Muscle layer of duodenum (tissue), 2 donors: ENCODE results near the gene RBPJ.

Experiments used
- H3K27ac ChIP-seq: one replicate; pipeline ENCODE4 v1.7.0; 2013; ENCODE audit warnings: mild to moderate bottlenecking, low read length
- H3K27me3 ChIP-seq: one replicate; pipeline ENCODE4 v1.7.0; 2013; ENCODE audit warnings: low read depth, mild to moderate bottlenecking, control low read depth, low read length
- H3K36me3 ChIP-seq, 2 donors: one replicate each; pipeline ENCODE4 v1.7.0; 2013; ENCODE audit warnings: low read length in 2 of 2, control low read depth in 1 of 2, mild to moderate bottlenecking in 1 of 2; ENCODE audit not compliant: insufficient read depth in 2 of 2, control insufficient read depth in 1 of 2
- H3K4me1 ChIP-seq, 2 donors: one replicate each; pipeline ENCODE4 v1.7.0; 2013; ENCODE audit warnings: low read length in 2 of 2, mild to moderate bottlenecking in 2 of 2, control low read depth in 1 of 2, moderate library complexity in 1 of 2; ENCODE audit not compliant: insufficient read depth in 2 of 2, control insufficient read depth in 1 of 2
- H3K4me3 ChIP-seq, 2 donors: one replicate each; pipeline ENCODE4 v1.7.0; 2013; ENCODE audit warnings: low read length in 2 of 2, low read depth in 1 of 2, mild to moderate bottlenecking in 1 of 2
- H3K9me3 ChIP-seq, 2 donors: one replicate each; pipeline ENCODE4 v1.7.0; 2013; ENCODE audit warnings: low read length in 2 of 2, control low read depth in 1 of 2, mild to moderate bottlenecking in 1 of 2; ENCODE audit not compliant: control insufficient read depth in 1 of 2
- donor health status: healthy.

The RBPJ gene

GRCh38 chr4:26361297-26361696 lies 40.5 kb downstream of the RBPJ start:
- peaks cover 0 to 10% of the 10 kb centered on the region in 2 donors for H3K4me1 ChIP-seq
- H3K4me3 ChIP-seq: no peak overlapping the region
- H3K36me3 ChIP-seq: no peaks in the 10 kb centered on the region
- no peaks in the 10 kb centered on the region for H3K9me3 ChIP-seq
- H3K27ac ChIP-seq: no peak overlapping the region
- H3K27me3 ChIP-seq: no peaks in the 10 kb centered on the region

- Histone ChIP-seq H3K4me1 (peaks cover 0 to 8% of the 10 kb centered on the region in 2 donors), H3K36me3 (no peaks in the 10 kb centered on the region), H3K27me3 (no peaks in the 10 kb centered on the region), H3K9me3 (no peaks in the 10 kb centered on the region), H3K4me3 (no peak overlapping the region), H3K27ac (no peak overlapping the region)
Measured at GRCh38 chr4:26362745-26363439, 42.1 kb downstream of the RBPJ start.

DNA sequence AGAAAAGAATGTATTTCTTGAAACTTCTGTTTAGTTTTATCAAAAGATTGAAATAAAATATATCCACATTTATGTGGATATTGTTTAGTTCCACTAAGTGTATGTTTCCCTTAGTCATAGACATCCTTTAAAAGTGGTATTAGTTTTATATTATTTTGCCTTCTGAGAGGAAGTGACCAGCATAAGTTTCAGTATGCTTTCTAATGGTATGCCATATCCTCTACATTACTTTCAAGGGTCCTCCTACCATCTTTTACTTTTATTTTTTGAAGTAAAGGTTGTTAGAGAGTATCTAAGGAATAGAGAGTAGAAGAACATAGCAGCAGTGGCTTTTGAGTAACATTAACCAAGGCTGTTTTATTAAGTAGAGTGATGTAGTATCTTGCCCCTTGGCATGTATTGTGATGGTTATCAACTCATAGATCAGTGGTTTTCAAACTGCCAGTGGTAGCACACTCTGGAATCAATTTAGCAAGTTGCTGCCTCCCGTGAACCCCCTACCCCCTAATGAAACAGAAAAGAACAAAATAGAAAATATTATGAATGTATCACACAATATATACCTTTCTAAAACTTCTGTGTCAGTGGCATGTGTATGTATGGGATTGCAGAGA lies 44.8 kb downstream of the RBPJ start:
- Histone ChIP-seq H3K9me3 (no peaks in the 10 kb centered on the region), H3K36me3 (no peaks in the 10 kb centered on the region), H3K27ac (no peak overlapping the region), H3K4me1 (peaks cover 0 to 12% of the 10 kb centered on the region in 2 donors), H3K4me3 (no peak overlapping the region), H3K27me3 (no peaks in the 10 kb centered on the region)

DNA sequence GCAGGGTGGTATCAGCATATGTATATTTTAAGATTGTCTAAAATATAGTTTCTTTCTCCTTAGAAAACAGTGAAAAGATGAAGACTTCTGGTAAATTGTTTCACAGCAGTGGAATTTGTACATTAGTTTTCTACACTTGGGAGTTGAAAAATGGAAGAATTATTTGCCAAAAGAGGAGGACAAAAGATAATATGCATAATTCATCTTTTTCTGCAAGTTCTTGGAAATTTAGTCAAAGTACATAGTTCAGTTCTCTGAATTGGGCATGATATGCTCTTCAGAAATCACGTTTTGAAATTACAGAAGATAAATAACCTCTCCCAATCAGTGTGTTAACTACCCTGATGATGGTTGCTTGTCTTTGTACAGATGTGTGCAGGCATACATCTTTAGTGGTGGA lies 47.0 kb downstream of the RBPJ start:
- H3K4me3 ChIP-seq: no peak overlapping the region
- no peak overlapping the region for H3K27ac ChIP-seq
- peaks cover 2 to 12% of the 10 kb centered on the region in 2 donors for H3K4me1 ChIP-seq
- no peaks in the 10 kb centered on the region for H3K36me3 ChIP-seq
- no peaks in the 10 kb centered on the region for H3K9me3 ChIP-seq
- no peaks in the 10 kb centered on the region for H3K27me3 ChIP-seq

GRCh38 chr4:26368685-26369084 lies 47.9 kb downstream of the RBPJ start:
- H3K27ac ChIP-seq: no peak overlapping the region
- H3K27me3 ChIP-seq: no peaks in the 10 kb centered on the region
- H3K36me3 ChIP-seq: no peaks in the 10 kb centered on the region
- H3K4me1 ChIP-seq: peaks cover 7 to 20% of the 10 kb centered on the region in 2 donors
- no peaks in the 10 kb centered on the region for H3K9me3 ChIP-seq
- no peak overlapping the region for H3K4me3 ChIP-seq

- Histone ChIP-seq H3K4me3 (no peak overlapping the region), H3K9me3 (no peaks in the 10 kb centered on the region), H3K36me3 (no peaks in the 10 kb centered on the region), H3K27me3 (no peaks in the 10 kb centered on the region), H3K4me1 (peaks cover 7 to 21% of the 10 kb centered on the region in 2 donors), H3K27ac (no peak overlapping the region)
Measured at GRCh38 chr4:26369132-26369531, 48.3 kb downstream of the RBPJ start.

DNA sequence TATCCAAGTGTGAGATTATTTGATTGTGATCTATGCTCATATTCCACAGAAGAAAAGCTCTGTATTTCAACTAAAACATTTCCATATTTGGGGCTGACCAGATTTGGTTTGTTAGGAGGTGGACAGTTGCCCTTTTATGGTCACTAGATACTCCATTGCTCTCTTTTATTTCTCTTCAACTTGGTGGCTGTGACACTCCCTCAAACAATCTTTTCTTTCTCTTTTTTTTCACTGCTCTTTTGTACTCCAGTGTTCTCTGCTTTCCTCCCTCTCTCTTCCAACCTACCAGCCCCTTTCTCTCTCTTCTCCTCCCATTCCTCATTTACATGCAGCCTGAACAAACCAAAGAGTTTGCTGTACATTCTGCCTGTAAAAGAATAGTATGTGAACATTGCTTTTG lies 48.8 kb downstream of the RBPJ start:
- Histone ChIP-seq H3K4me1 (peaks cover 7 to 21% of the 10 kb centered on the region in 2 donors), H3K27ac (no peak overlapping the region), H3K36me3 (no peaks in the 10 kb centered on the region), H3K9me3 (no peaks in the 10 kb centered on the region), H3K27me3 (no peaks in the 10 kb centered on the region), H3K4me3 (no peak overlapping the region)

DNA sequence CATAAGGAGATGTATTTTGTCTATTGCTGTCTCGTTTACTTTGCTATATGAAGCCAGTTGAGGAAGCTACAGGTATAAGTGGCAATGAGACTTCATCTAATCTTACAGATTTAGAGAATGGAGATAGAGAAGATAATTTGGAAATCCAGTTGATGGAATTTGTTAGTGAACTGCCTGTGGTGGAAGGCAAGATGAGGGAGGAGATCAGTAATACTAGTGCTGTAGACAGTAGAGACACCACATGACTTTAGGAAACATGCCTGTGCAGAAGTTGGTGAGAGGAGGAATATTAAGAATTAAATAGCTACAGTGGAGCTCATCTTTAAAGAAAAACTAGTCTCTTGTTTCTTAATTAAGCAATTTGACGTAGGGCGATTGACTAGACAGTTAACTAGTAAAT lies 51.3 kb downstream of the RBPJ start:
- H3K4me3 ChIP-seq: no peak overlapping the region
- no peaks in the 10 kb centered on the region for H3K9me3 ChIP-seq
- peaks cover 7 to 34% of the 10 kb centered on the region in 2 donors for H3K4me1 ChIP-seq
- no peak overlapping the region for H3K27ac ChIP-seq
- H3K36me3 ChIP-seq: no peaks in the 10 kb centered on the region
- H3K27me3 ChIP-seq: no peaks in the 10 kb centered on the region

- Histone ChIP-seq H3K27ac (no peak overlapping the region), H3K4me3 (no peak overlapping the region), H3K36me3 (no peaks in the 10 kb centered on the region), H3K27me3 (no peaks in the 10 kb centered on the region), H3K9me3 (no peaks in the 10 kb centered on the region), H3K4me1 (peaks cover 7 to 36% of the 10 kb centered on the region in 2 donors)
Measured at GRCh38 chr4:26372525-26373172, 51.8 kb downstream of the RBPJ start.

GRCh38 chr4:26375551-26375950 lies 54.7 kb downstream of the RBPJ start:
- Histone ChIP-seq H3K36me3 (no peaks in the 10 kb centered on the region), H3K4me3 (no peak overlapping the region), H3K27ac (no peak overlapping the region), H3K4me1 (peaks cover 7 to 39% of the 10 kb centered on the region in 2 donors), H3K9me3 (no peaks in the 10 kb centered on the region), H3K27me3 (no peaks in the 10 kb centered on the region)

DNA sequence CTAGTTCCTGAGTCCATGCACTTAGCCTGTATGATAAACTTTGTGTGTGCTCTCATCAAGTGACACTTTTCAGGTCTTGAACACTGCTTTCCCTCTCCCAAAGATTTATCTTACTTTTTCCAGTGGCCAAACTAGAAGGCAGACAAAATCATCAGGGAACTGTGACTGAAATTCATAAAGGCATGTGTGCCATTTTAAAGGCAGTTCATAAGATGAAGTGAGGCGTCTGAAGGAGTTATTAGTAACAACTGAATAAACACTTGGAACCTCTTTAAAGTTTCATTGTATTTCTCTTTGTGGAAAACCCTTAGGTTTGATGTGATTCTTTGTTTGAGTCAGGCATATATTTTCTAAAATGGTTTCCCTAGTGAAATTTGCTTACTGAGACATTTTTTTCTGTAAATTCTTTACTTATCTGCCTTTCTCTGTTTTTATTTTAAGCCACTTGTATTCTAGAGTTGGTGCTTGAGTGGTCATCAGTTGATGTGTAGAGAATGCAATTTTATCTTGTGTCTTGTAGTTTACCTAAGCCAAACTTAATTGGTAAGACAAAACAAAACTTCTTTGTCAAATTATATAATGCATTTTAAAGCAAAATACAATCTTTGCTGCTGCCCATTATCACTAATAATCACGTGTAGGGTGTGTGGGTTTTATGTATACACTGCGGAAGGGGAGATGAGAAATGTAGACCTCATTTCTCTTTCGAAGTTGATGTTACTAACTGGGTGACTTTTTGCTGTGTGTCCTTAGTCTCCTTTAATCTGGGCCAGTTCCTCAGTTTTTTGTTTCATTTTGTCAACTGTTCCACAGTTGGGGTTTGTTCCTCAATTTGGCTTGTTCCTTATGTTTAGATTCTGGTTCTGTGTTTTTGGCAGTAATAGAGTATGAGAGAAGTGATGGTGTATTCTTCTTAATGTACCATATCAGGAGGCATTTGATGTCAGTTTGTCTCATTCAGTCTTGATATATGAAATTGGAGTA lies 56.8 kb downstream of the RBPJ start:
- Histone ChIP-seq H3K4me1 (peaks cover 7 to 41% of the 10 kb centered on the region in 2 donors), H3K36me3 (no peaks in the 10 kb centered on the region), H3K4me3 (no peak overlapping the region), H3K27ac (no peak overlapping the region), H3K27me3 (no peaks in the 10 kb centered on the region), H3K9me3 (no peaks in the 10 kb centered on the region)
